Right cardiac atrium (tissue), 5 donors: ENCODE results near the gene HCN1. TPM values are rescaled to one million over a fixed set of nuclear protein-coding genes. Genes with fewer than 3 reads are reported as not detected.

Experiments
- ATAC-seq, 2 donors: fragments of 200-7000 bp; cut with Tn5 transposase; one replicate each; pipeline versions ENCODE4 v1.8.0 to v1.9.1; 2020; ENCODE audit warnings: moderate library complexity in 2 of 2, mild to moderate bottlenecking in 1 of 2
- DNase-seq, 3 donors: peaks; one replicate each; pipeline ENCODE4 v3.0.0-alpha.2; 2020
- H3K27ac ChIP-seq: one replicate; pipeline ENCODE4 v1.5.1; 2013; ENCODE audit warnings: mild to moderate bottlenecking, low read length, control low read depth, moderate library complexity
- H3K27me3 ChIP-seq: one replicate; pipeline ENCODE4 v1.6.1; 2013; ENCODE audit not compliant: control insufficient read depth, insufficient read depth
- H3K4me1 ChIP-seq: one replicate; pipeline ENCODE4 v1.6.1; 2013; ENCODE audit warnings: low read length; ENCODE audit not compliant: control insufficient read depth, insufficient read depth
- H3K4me3 ChIP-seq: one replicate; pipeline ENCODE4 v1.5.1; 2013; ENCODE audit warnings: low read length, control low read depth
- H3K9me3 ChIP-seq: one replicate; pipeline ENCODE4 v1.6.1; 2013; ENCODE audit warnings: low read length; ENCODE audit not compliant: control insufficient read depth
- WGBS: extraction: QIAGEN DNeasy Blood & Tissue Kit; methylation state at CpG from one replicate; pipeline ENCODE4 v1.1.7; 2013; 5-methylcytosine and 5-hydroxymethylcytosine counted together
- intact Hi-C, 4 donors: fragments of 100-400 bp; cut with DNase I; formaldehyde crosslinking; loops; one replicate each; pipeline versions ENCODE4 v1.11.0 to v1.14.0; 2022 to 2023
- polyA plus RNA-seq: library from polyadenylated mRNA; stranded (reverse); fragments of 200-250 nt; gene quantifications from one replicate; pipeline ENCODE4 v1.2.3, GENCODE V29; 2013
- total RNA-seq, 4 donors: library from RNA; stranded (reverse); fragmentation: NEBNext Ultra II Directional; extraction: Animal tissue kit (Norgen Biotek cat#: 25700); gene quantifications; one replicate each; pipeline ENCODE4 v1.2.1, GENCODE V29; 2021
- donor health status: healthy with polysubstance abuse.
- donor health status: DM: no; HTN: yes; CAD: no.
- donor health status: DM: no; HTN: no; CAD: no.
- donor health status: DM: no; HTN: yes; CAD: no; lungs with severe emphysema.
- donor health status: DM: yes; HTN: yes; CAD: no.

The HCN1 gene
- total and polyA plus RNA-seq, 5 donors: 5.1 to 15.5 (median 14.2) TPM

DNA sequence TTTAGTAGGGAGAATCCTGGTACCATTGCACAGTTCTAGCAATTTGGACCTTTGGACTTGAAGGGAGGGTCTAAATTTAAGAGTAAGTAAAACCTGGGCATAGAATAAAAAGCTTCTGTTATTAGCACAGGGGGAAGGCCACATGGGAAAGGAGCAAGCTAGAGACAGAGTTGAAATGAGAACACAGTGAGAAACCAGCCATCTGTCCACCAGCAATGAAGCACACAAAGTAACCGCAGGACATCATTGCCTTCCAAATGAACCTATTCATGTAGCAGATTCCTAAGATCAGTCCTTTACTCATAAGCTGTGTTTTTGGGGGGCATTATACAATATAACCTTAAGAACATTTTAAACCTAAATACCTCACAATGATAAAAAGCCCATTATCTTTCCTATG lies 407.4 kb downstream of the HCN1 start:
- intact Hi-C loops: no loop called here
- Histone ChIP-seq H3K4me1 (no peaks in the 10 kb centered on the region), H3K27me3 (no peaks in the 10 kb centered on the region), H3K27ac (no peak overlapping the region), H3K9me3 (no peaks in the 10 kb centered on the region), H3K4me3 (no peak overlapping the region)
- no peak for DNase-seq
- ATAC-seq: no peak
- 96% methylated on average over 1 of the region's 1 CpG for WGBS

DNA sequence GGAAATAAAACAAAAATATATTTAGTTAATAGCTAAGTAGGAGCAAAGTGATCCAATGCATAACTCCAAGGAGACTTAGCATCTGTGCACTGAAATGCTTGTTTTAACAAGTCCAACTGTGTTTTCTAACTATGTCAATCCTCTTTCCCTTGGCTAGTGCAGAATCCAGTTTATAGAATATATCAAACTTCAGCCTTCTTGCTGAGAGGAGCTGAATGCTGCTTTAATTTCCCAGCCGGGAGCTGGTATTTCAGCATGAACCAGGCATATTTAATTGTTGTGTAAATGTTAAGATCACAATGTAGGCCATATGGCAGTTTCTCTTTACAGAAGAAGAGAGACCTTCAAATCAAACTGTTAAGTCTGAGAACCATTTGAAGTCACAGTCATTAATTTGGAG lies 411.7 kb downstream of the HCN1 start:
- ATAC-seq: no peak
- 65% methylated on average over 1 of the region's 1 CpG for WGBS
- no peak for DNase-seq
- no peaks in the 10 kb centered on the region for H3K9me3 ChIP-seq
- intact Hi-C loops: no loop called here
- H3K4me3 ChIP-seq: no peak overlapping the region
- no peaks in the 10 kb centered on the region for H3K27me3 ChIP-seq
- H3K4me1 ChIP-seq: no peaks in the 10 kb centered on the region
- H3K27ac ChIP-seq: no peak overlapping the region

DNA sequence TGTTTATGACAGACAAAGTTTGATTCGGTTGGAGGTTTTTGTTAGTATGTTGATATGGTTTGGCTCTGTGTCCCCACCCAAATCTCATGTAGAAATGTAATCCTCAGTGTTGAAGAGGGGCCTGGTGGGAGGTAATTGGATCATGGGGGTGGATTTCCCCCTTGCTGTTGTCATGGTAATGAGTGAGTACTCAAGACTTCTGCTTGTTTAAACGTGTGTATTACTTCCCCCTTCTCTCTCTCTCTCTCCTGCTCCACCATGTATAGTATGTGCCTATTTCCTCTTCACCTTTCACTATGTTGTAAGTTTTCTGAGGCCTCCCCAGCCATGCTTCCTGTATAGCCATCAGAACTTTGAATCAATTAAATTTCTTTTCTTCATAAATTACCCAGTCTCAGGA lies 415.1 kb downstream of the HCN1 start:
- H3K4me1 ChIP-seq: no peaks in the 10 kb centered on the region
- intact Hi-C loops: no loop called here
- DNase-seq (no peak), ATAC-seq (no peak)
- H3K27me3 ChIP-seq: no peaks in the 10 kb centered on the region
- no peaks in the 10 kb centered on the region for H3K9me3 ChIP-seq
- 60% methylated on average over 2 of the region's 2 CpGs for WGBS
- no peak overlapping the region for H3K27ac ChIP-seq
- H3K4me3 ChIP-seq: no peak overlapping the region

DNA sequence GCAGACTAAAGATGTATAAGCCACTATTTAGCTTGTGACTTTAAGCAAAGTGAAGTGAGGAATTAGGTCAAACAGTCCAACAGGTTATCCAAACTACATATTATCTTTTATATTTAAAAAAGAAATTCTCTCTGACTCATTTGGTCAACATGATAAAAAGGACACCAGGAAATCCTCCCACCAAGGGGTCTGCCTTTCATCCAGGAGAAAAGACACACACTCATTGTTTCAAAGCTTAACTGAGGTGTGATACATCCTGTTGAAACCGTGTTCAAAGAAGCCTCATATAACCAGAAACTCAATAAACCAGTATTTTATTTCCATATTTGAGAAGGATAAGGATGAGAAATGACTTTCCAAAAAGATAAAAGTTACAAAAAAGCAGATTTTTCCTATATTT lies 417.1 kb downstream of the HCN1 start:
- H3K9me3 ChIP-seq: no peaks in the 10 kb centered on the region
- no peak overlapping the region for H3K27ac ChIP-seq
- H3K27me3 ChIP-seq: no peaks in the 10 kb centered on the region
- H3K4me1 ChIP-seq: no peaks in the 10 kb centered on the region
- intact Hi-C loops: no loop called here
- no peak overlapping the region for H3K4me3 ChIP-seq
- 24% methylated on average over 1 of the region's 1 CpG for whole genome bisulfite sequencing
- ATAC-seq: no peak
- no peak for DNase-seq

DNA sequence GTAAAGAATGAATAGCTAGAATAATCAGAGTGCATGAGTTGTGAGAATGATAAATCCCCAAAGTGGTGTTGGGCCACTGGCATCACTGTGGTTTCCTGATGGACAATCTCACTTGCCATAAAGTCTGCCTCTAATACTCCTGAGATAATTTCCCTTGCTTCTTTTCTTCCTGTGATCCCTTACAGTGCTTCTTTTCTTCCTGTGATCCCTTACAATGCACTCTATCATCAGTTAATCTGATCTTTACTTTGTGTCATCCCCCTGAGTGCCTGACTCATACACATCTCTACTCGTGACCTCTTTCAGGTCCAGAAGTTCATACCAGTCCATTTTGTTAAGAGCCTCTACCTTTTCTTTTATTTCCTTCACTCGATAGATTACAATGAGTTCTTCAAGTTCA lies 418.3 kb downstream of the HCN1 start:
- no peak for DNase-seq
- ATAC-seq: no peak
- intact Hi-C loops: no loop called here
- no peaks in the 10 kb centered on the region for H3K9me3 ChIP-seq
- H3K4me1 ChIP-seq: no peaks in the 10 kb centered on the region
- no peak overlapping the region for H3K4me3 ChIP-seq
- H3K27ac ChIP-seq: no peak overlapping the region
- WGBS: 72% methylated on average over 2 of the region's 2 CpGs
- H3K27me3 ChIP-seq: no peaks in the 10 kb centered on the region

DNA sequence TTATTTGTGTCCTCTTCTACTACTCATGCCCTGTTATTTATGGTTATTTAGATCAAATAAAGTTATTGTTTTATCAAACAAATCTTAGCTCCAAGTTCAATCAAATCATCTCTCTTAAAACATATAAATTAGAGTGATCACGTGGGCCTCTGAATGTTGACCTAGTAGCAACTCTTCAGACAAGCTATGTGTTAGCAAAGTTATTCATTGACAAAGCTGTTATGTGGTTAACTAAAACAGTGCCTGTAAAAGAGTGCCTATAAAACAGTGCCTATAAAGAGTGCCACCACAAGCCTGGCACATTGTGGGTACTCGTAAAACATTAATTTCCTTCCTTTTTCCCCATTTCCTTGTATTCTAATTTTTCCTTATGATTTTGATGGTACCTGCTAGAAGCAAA lies 421.9 kb downstream of the HCN1 start:
- WGBS: 84% methylated on average over 2 of the region's 2 CpGs
- Histone ChIP-seq H3K4me1 (no peaks in the 10 kb centered on the region), H3K27ac (no peak overlapping the region), H3K4me3 (no peak overlapping the region), H3K27me3 (no peaks in the 10 kb centered on the region), H3K9me3 (no peaks in the 10 kb centered on the region)
- DNase-seq (no peak), ATAC-seq (no peak)
- intact Hi-C loops: no loop called here

DNA sequence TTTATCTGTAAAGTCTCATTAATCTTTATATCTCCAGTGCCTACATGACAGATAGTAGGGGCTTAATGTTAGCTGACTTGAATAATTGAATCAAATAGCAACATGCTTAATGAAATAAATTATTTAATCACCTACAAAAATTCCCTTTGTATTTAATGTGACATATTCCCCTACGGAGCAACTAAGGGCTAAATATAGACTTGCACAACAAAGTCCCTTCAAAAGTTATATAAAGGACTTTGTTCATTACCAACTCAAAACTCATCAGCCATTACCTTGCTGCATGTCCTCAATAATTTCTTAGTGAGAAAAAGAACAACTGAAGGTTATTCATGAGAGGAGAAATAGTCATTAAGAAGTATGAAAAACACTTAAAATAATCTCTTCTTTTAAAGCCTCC lies 424.6 kb downstream of the HCN1 start:
- no peaks in the 10 kb centered on the region for H3K27me3 ChIP-seq
- H3K27ac ChIP-seq: no peak overlapping the region
- H3K4me1 ChIP-seq: no peaks in the 10 kb centered on the region
- H3K9me3 ChIP-seq: no peaks in the 10 kb centered on the region
- ATAC-seq: no peak
- 32% methylated on average over 1 of the region's 1 CpG for WGBS
- no peak for DNase-seq
- intact Hi-C loops: no loop called here
- no peak overlapping the region for H3K4me3 ChIP-seq

DNA sequence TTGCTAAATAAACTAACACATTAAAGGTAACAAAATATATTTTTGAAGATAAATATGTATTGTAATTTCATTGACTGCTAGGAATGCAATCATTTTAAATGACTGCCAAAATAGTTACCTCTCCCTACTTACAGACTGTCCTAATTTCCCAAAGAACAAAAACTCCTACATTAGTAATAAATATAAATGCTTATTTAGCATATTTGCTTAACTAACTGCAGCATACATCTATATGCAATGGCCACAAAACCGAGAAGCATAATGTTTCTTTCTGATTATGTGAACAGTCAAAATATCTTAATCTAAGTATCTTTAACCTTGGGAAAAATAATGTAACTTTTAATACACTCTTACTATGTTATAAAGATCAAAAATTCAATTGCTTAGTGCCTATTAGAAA lies 431.7 kb downstream of the HCN1 start:
- intact Hi-C loops: no loop called here
- 92% methylated on average over 1 of the region's 1 CpG for WGBS
- ATAC-seq: no peak

DNA sequence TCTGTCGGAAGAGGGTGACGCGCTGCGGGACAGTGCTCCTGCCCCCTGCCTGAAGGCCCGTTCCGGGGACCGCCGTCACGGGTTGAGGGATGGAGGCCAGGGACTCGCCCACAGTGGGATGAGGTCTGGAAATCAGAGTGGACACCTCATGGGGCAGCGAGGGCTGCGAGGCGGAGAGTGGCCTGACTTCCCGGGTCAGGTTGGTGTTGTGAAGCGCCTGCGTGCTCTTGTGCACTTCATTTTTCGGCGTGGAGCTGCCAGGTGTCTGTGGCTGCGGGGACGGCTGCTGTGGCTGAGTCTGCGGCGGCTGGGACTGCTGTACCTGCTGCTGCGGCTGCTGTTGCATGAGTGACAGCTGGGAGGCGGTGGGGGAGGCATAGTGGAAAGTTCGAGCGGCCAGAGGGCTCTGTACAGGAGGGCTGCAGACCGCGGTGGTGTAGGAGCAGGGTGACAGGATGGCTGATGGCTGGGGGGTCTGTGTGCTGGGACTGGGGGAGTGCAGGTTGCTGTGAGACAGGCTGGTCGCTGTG lies 434.1 kb downstream of the HCN1 start:
- Histone ChIP-seq H3K9me3 (no peaks in the 10 kb centered on the region), H3K27ac (no peak overlapping the region), H3K4me1 (no peaks in the 10 kb centered on the region), H3K4me3 (no peak overlapping the region), H3K27me3 (no peaks in the 10 kb centered on the region)
- 95% methylated on average over 29 of the region's 29 CpGs for WGBS
- DNase-seq (peak in 1 of 3 donors; percentile 32), ATAC-seq (peak in 1 of 2 donors; percentile 29)
- intact Hi-C loops: no loop called here

More for the DNA sequence above, 431.7 kb downstream of the HCN1 start:
- Histone ChIP-seq H3K9me3 (no peaks in the 10 kb centered on the region), H3K27me3 (no peaks in the 10 kb centered on the region), H3K27ac (no peak overlapping the region), H3K4me1 (no peaks in the 10 kb centered on the region), H3K4me3 (no peak overlapping the region)
- no peak for DNase-seq

DNA sequence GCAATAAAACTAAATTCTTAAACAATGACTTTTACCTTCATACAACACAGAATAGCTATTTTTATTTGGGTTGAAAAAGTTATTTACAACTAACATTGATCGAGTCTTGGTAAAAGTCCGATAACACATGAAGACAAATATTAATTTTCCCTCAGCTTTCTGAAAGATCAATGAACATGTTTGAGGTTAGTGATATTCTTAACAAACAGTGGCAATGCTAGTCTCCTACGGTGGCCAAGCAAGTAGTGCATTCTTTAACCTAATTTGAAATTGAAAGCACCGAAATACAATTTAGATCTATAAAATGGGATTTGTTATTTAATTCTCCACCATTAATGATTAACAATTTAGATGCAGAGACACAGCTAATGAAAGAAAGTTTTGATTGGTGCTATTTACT lies 435.1 kb downstream of the HCN1 start:
- no peak for DNase-seq
- no peaks in the 10 kb centered on the region for H3K27me3 ChIP-seq
- 91% methylated on average over 4 of the region's 4 CpGs for WGBS
- no peaks in the 10 kb centered on the region for H3K9me3 ChIP-seq
- intact Hi-C loops: no loop called here
- no peak overlapping the region for H3K4me3 ChIP-seq
- ATAC-seq: no peak
- H3K4me1 ChIP-seq: no peaks in the 10 kb centered on the region
- no peak overlapping the region for H3K27ac ChIP-seq

DNA sequence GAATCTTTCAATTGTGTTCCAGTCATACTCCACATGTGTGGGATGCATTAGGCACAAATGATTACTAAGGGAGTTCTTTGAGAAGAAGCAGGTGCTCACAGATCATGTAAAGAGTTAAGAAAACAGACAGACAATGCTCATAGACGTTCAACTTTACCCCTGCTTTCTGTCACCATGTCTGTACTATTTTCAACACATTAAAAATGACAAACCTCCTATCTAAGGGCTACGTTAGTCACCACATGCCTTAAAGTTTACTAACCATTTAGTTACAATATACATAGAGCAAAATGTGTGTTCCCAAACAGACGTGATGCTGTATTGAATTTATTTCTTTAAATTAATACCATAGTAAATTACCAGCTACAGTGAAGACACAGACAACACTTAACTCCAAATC lies 435.9 kb downstream of the HCN1 start:
- Histone ChIP-seq H3K4me3 (no peak overlapping the region), H3K4me1 (no peaks in the 10 kb centered on the region), H3K9me3 (no peaks in the 10 kb centered on the region), H3K27ac (no peak overlapping the region), H3K27me3 (no peaks in the 10 kb centered on the region)
- DNase-seq (no peak), ATAC-seq (no peak)
- WGBS: 31% methylated on average over 3 of the region's 3 CpGs
- intact Hi-C loops: no loop called here

DNA sequence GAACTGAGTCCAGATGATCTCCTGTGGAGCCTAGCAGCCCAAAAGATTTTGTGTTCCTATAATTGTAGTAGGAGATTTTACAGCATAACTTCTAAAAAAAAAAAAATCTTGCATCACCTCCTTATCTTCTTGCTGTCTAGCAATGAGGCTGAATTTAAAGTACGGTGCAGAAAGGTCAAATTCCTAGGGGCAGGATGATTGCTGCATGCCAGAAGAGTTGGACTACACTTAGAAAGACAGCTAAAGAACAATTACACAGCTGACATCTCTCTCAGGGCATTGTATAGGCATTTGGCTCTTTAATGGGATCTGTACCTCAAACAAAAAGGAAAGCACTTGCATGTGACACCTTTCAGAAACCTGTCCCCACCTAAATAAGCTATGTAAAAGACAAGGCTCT lies 443.2 kb downstream of the HCN1 start:
- H3K4me3 ChIP-seq: no peak overlapping the region
- no peaks in the 10 kb centered on the region for H3K4me1 ChIP-seq
- DNase-seq (no peak), ATAC-seq (no peak)
- H3K9me3 ChIP-seq: no peaks in the 10 kb centered on the region
- H3K27me3 ChIP-seq: no peaks in the 10 kb centered on the region
- H3K27ac ChIP-seq: no peak overlapping the region
- intact Hi-C loops: no loop called here
- 19% methylated on average over 1 of the region's 1 CpG for WGBS
